Activated naive CD8-positive, alpha-beta T cell treated with anti-CD3 and anti-CD28 coated beads, Interleukin-2, amount 10 ng/mL, durations not matched to agents 7 days and 5 days (primary cell): ENCODE results near the gene PTGER3. TPM values are rescaled to one million over a fixed set of nuclear protein-coding genes. Genes with fewer than 3 reads are reported as not detected.
"Not testable (repeated sequence)": the region's sequence is repeated elsewhere in the genome, so short reads cannot be mapped to it uniquely, and the experiment has no call there.

Source experiments
- ATAC-seq: fragments of 150-1000 bp; cut with Tn5 transposase; one replicate; pipeline ENCODE4 v1.10.0; 2021; ENCODE audit warnings: low read depth, moderate library complexity
- POLR2A ChIA-PET: fragments of 350-600 bp; sonication (Branson Sonifier 250); formaldehyde crosslinking; loops from one replicate; lab custom pipeline; 2021; ENCODE audit warnings: antibody characterized with exemption; lab: Charles Lee
- DNase-seq: peaks from one replicate; pipeline ENCODE4 v3.0.0; 2021
- H3K27ac Mint-ChIP-seq: one replicate; pipeline ENCODE4 v1.8.0; 2022; ENCODE audit warnings: mild to moderate bottlenecking, mixed read lengths
- H3K27me3 Mint-ChIP-seq: one replicate; pipeline ENCODE4 v1.8.0; 2022; ENCODE audit warnings: mild to moderate bottlenecking, moderate library complexity, mixed read lengths
- H3K36me3 Mint-ChIP-seq: one replicate; pipeline ENCODE4 v1.8.0; 2021; ENCODE audit warnings: mild to moderate bottlenecking, mixed read lengths
- H3K4me1 Mint-ChIP-seq: one replicate; pipeline ENCODE4 v1.8.0; 2021; ENCODE audit warnings: mixed read lengths
- H3K4me3 Mint-ChIP-seq: one replicate; pipeline ENCODE4 v1.8.0; 2022; ENCODE audit warnings: mild to moderate bottlenecking, moderate library complexity, mixed read lengths
- H3K9me3 Mint-ChIP-seq: one replicate; pipeline ENCODE4 v1.8.0; 2021; ENCODE audit warnings: mixed read lengths
- microRNA-seq: library from miRNA; unstranded; fragments of <30 nt; microRNA quantifications from one replicate; pipeline ENCODE4 v1.2.0, GENCODE V29; 2022
- total RNA-seq, 2 experiments: library from RNA; stranded (reverse); gene quantifications; one replicate each; pipeline ENCODE4 v1.2.3, GENCODE V29; 2021

Gene PTGER3
- total RNA-seq, 2 experiments from 2014 or later = 0.71 to 1.3 TPM

- H3K27ac Mint-ChIP-seq, H3K4me1 Mint-ChIP-seq, H3K27me3 Mint-ChIP-seq, POLR2A ChIA-PET, ATAC-seq, H3K9me3 Mint-ChIP-seq, H3K36me3 Mint-ChIP-seq, H3K4me3 Mint-ChIP-seq, DNase-seq: not testable (repeated sequence)
Observed at GRCh38 chr1:70940398-70940797, 107.2 kb downstream of the PTGER3 start.

DNA sequence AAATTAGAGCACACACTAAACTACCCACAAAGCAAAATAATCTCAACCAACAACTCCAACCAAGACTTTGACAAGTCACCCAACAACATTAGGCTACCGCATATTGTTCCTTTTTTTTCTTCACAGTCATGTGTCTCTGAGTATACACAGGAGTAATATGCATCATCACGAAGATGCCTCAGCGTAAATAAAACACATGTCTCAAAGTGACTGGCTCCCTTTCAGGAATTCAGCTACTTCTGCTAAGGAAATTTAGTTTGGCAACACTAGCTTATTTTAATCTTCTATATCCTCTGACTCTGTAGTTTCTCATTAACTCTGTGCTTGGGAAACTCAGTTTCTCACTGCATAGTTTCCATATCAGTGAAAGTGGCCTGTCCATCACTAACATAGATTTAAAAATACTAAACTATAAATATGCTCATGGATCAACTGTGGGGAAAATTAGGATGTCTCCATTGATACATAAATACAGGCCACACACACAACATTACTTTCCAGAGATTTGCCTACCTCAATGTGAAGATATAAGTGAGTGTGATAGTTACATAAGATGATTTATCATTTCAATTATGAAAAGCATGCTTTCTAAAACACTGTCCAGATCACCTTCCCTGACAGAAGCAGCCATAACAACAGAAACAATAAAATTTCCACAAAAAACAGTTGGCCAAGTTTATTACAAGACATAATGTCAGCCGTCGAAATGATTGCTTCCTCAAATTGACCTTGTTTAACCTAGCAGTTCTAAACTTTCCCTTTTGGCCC lies 113.2 kb downstream of the PTGER3 start:
- POLR2A ChIA-PET = no interaction called here
- Mint-ChIP-seq H3K27me3 (peaks cover 2% of the 10 kb centered on the region), H3K36me3 (no peaks in the 10 kb centered on the region), H3K9me3 (peaks cover 2% of the 10 kb centered on the region), H3K4me3 (no peak overlapping the region), H3K27ac (no peak overlapping the region), H3K4me1 (peaks cover 6% of the 10 kb centered on the region)
- DNase-seq (no peak), ATAC-seq (no peak)

DNA sequence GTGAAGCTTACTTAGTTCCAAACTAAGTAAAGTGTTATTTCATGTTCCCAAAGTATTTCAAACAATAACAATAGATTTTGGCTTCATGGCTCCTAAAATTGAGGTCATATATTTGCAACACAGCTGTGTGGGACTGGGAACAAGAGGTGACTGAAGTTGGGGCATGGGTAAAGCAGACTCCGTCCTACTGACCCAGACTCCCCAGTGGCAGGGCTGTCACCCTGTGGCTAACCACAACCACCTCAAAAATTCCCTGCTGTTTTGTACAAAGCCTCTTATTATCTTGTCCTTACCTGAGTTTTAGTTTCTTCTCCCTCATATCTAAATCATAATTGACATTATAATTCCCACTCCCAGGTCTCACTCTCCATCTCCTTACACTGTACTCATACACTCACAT lies 117.6 kb downstream of the PTGER3 start:
- Mint-ChIP-seq H3K4me1 (peaks cover 6% of the 10 kb centered on the region), H3K27ac (no peak overlapping the region), H3K27me3 (peaks cover 7% of the 10 kb centered on the region), H3K4me3 (no peak overlapping the region), H3K36me3 (peaks cover 2% of the 10 kb centered on the region), H3K9me3 (peaks cover 2% of the 10 kb centered on the region)
- POLR2A ChIA-PET = no interaction called here
- ATAC-seq (no peak), DNase-seq (no peak)

DNA sequence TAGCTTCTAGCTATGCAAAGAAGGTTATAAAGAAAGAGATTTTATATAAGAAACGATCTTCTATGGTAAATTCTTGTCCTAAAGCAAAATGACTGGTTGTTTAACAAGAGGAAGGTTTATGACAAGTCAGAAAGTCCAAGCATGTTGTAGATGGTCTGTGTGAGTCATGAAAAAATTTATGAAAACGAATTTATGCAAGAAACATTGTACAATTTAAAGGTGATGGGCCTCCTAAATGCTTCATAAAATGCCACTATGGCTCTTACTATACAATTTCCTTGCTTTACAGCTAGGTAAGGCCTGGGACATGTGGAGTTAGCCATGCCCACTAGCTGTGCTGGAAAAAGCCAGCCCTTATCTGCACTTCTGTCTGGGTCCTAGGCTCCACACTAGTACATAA lies 125.4 kb downstream of the PTGER3 start:
- peaks cover 1% of the 10 kb centered on the region for H3K36me3 Mint-ChIP-seq
- H3K27ac Mint-ChIP-seq = no peak overlapping the region
- H3K27me3 Mint-ChIP-seq = peaks cover 3% of the 10 kb centered on the region
- no peak overlapping the region for H3K4me3 Mint-ChIP-seq
- ATAC-seq (no peak), DNase-seq (no peak)
- H3K9me3 Mint-ChIP-seq = peaks cover 14% of the 10 kb centered on the region
- POLR2A ChIA-PET = no interaction called here
- H3K4me1 Mint-ChIP-seq = no peaks in the 10 kb centered on the region

Small RNA genes within 50 kb of the gene (microRNA-seq; reads per million reads assigned to microRNA genes)
- gene MIR186 = 3,552 reads per million, percentile 88 among the genes with 10 or more reads in this experiment

Other genes with a start within 250 kb of the PTGER3 start
- 100 to 1,000 TPM; 123 to 129 TPM for gene ZRANB2, start 33.2 kb upstream of the PTGER3 start, total RNA-seq